Measurements from ENCODE around the gene ZNF536. TPM values are rescaled to one million over a fixed set of nuclear protein-coding genes. Genes with fewer than 3 reads are reported as not detected.

The ZNF536 gene
- total RNA-seq, 1 donor: not detected

- Histone ChIP-seq H3K9me3 (ENCODE audit: low read depth, low read length) (no peaks in the 10 kb centered on the region), H3K4me3 (ENCODE audit: low read length) (no peak overlapping the region)
Observed at GRCh38 chr19:30367006-30367405, 5.2 kb upstream of the ZNF536 start.

GRCh38 chr19:30367421-30367820 lies 4.8 kb upstream of the ZNF536 start:
- H3K4me1 ChIP-seq (ENCODE audit: insufficient read depth, low read length): no peaks in the 10 kb centered on the region
- H3K27me3 ChIP-seq (ENCODE audit: insufficient read depth, low read length): no peaks in the 10 kb centered on the region
- H3K4me3 ChIP-seq (ENCODE audit: low read length): no peak overlapping the region
- no peaks in the 10 kb centered on the region for H3K9me3 ChIP-seq (ENCODE audit: low read depth, low read length)

More at GRCh38 chr19:30367006-30367405, 5.2 kb upstream of the ZNF536 start:
- Histone ChIP-seq H3K27me3 (ENCODE audit: insufficient read depth, low read length) (no peaks in the 10 kb centered on the region), H3K4me1 (ENCODE audit: insufficient read depth, low read length) (no peaks in the 10 kb centered on the region)

- H3K27me3 ChIP-seq (ENCODE audit: insufficient read depth, low read length): peaks cover 13% of the 10 kb centered on the region
- H3K9me3 ChIP-seq (ENCODE audit: low read depth, low read length): no peaks in the 10 kb centered on the region
- H3K4me3 ChIP-seq (ENCODE audit: low read length): no peak overlapping the region
- no peaks in the 10 kb centered on the region for H3K4me1 ChIP-seq (ENCODE audit: insufficient read depth, low read length)
Observed at GRCh38 chr19:30369833-30370232, 2.4 kb upstream of the ZNF536 start.

GRCh38 chr19:30371161-30371836 lies 885 bp upstream of the ZNF536 start:
- Histone ChIP-seq H3K9me3 (ENCODE audit: low read depth, low read length) (no peaks in the 10 kb centered on the region), H3K27me3 (ENCODE audit: insufficient read depth, low read length) (peaks cover 21% of the 10 kb centered on the region), H3K4me1 (ENCODE audit: insufficient read depth, low read length) (no peaks in the 10 kb centered on the region), H3K4me3 (ENCODE audit: low read length) (no peak overlapping the region)

GRCh38 chr19:30373593-30373992 lies 1.4 kb downstream of the ZNF536 start:
- no peaks in the 10 kb centered on the region for H3K4me1 ChIP-seq (ENCODE audit: insufficient read depth, low read length)
- peaks cover 21% of the 10 kb centered on the region for H3K27me3 ChIP-seq (ENCODE audit: insufficient read depth, low read length)
- no peak overlapping the region for H3K4me3 ChIP-seq (ENCODE audit: low read length)
- H3K9me3 ChIP-seq (ENCODE audit: low read depth, low read length): no peaks in the 10 kb centered on the region

- Histone ChIP-seq H3K4me3 (ENCODE audit: low read length) (no peak overlapping the region), H3K9me3 (ENCODE audit: low read depth, low read length) (no peaks in the 10 kb centered on the region), H3K27me3 (ENCODE audit: insufficient read depth, low read length) (peaks cover 21% of the 10 kb centered on the region), H3K4me1 (ENCODE audit: insufficient read depth, low read length) (no peaks in the 10 kb centered on the region)
Observed at GRCh38 chr19:30374539-30374864, 2.3 kb downstream of the ZNF536 start.

- no peaks in the 10 kb centered on the region for H3K9me3 ChIP-seq (ENCODE audit: low read depth, low read length)
- H3K4me1 ChIP-seq (ENCODE audit: insufficient read depth, low read length): no peaks in the 10 kb centered on the region
- no peak overlapping the region for H3K4me3 ChIP-seq (ENCODE audit: low read length)
- peaks cover 21% of the 10 kb centered on the region for H3K27me3 ChIP-seq (ENCODE audit: insufficient read depth, low read length)
Observed at GRCh38 chr19:30374865-30375552, 2.8 kb downstream of the ZNF536 start.

- H3K4me3 ChIP-seq (ENCODE audit: low read length): no peak overlapping the region
- H3K27me3 ChIP-seq (ENCODE audit: insufficient read depth, low read length): peaks cover 21% of the 10 kb centered on the region
- H3K4me1 ChIP-seq (ENCODE audit: insufficient read depth, low read length): no peaks in the 10 kb centered on the region
- no peaks in the 10 kb centered on the region for H3K9me3 ChIP-seq (ENCODE audit: low read depth, low read length)
Observed at GRCh38 chr19:30375553-30376031, 3.4 kb downstream of the ZNF536 start.

- Histone ChIP-seq H3K27me3 (ENCODE audit: insufficient read depth, low read length) (peaks cover 21% of the 10 kb centered on the region), H3K9me3 (ENCODE audit: low read depth, low read length) (no peaks in the 10 kb centered on the region), H3K4me3 (ENCODE audit: low read length) (no peak overlapping the region), H3K4me1 (ENCODE audit: insufficient read depth, low read length) (no peaks in the 10 kb centered on the region)
Observed at GRCh38 chr19:30376272-30376671, 4.1 kb downstream of the ZNF536 start.

- H3K27me3 ChIP-seq (ENCODE audit: insufficient read depth, low read length): peaks cover 21% of the 10 kb centered on the region
- H3K4me3 ChIP-seq (ENCODE audit: low read length): no peak overlapping the region
- no peaks in the 10 kb centered on the region for H3K4me1 ChIP-seq (ENCODE audit: insufficient read depth, low read length)
- H3K9me3 ChIP-seq (ENCODE audit: low read depth, low read length): no peaks in the 10 kb centered on the region
Observed at GRCh38 chr19:30376826-30377425, 4.7 kb downstream of the ZNF536 start.

- H3K4me3 ChIP-seq (ENCODE audit: low read length): no peak overlapping the region
- H3K4me1 ChIP-seq (ENCODE audit: insufficient read depth, low read length): no peaks in the 10 kb centered on the region
- H3K9me3 ChIP-seq (ENCODE audit: low read depth, low read length): no peaks in the 10 kb centered on the region
- peaks cover 12% of the 10 kb centered on the region for H3K27me3 ChIP-seq (ENCODE audit: insufficient read depth, low read length)
Observed at GRCh38 chr19:30378701-30379100, 6.5 kb downstream of the ZNF536 start.

GRCh38 chr19:30379841-30380610 lies 7.8 kb downstream of the ZNF536 start:
- no peaks in the 10 kb centered on the region for H3K4me1 ChIP-seq (ENCODE audit: insufficient read depth, low read length)
- H3K9me3 ChIP-seq (ENCODE audit: low read depth, low read length): no peaks in the 10 kb centered on the region
- H3K4me3 ChIP-seq (ENCODE audit: low read length): no peak overlapping the region
- H3K27me3 ChIP-seq (ENCODE audit: insufficient read depth, low read length): peaks cover 8% of the 10 kb centered on the region

GRCh38 chr19:30381366-30381765 lies 9.2 kb downstream of the ZNF536 start:
- no peaks in the 10 kb centered on the region for H3K27me3 ChIP-seq (ENCODE audit: insufficient read depth, low read length)
- no peaks in the 10 kb centered on the region for H3K9me3 ChIP-seq (ENCODE audit: low read depth, low read length)
- no peak overlapping the region for H3K4me3 ChIP-seq (ENCODE audit: low read length)

GRCh38 chr19:30385174-30385573 lies 13.0 kb downstream of the ZNF536 start:
- H3K27me3 ChIP-seq (ENCODE audit: insufficient read depth, low read length): no peaks in the 10 kb centered on the region
- H3K4me3 ChIP-seq (ENCODE audit: low read length): no peak overlapping the region
- no peaks in the 10 kb centered on the region for H3K4me1 ChIP-seq (ENCODE audit: insufficient read depth, low read length)
- H3K9me3 ChIP-seq (ENCODE audit: low read depth, low read length): no peaks in the 10 kb centered on the region

More at GRCh38 chr19:30381366-30381765, 9.2 kb downstream of the ZNF536 start:
- no peaks in the 10 kb centered on the region for H3K4me1 ChIP-seq (ENCODE audit: insufficient read depth, low read length)

- Histone ChIP-seq H3K4me3 (ENCODE audit: low read length) (no peak overlapping the region), H3K4me1 (ENCODE audit: insufficient read depth, low read length) (no peaks in the 10 kb centered on the region), H3K9me3 (ENCODE audit: low read depth, low read length) (no peaks in the 10 kb centered on the region), H3K27me3 (ENCODE audit: insufficient read depth, low read length) (no peaks in the 10 kb centered on the region)
Observed at GRCh38 chr19:30385666-30386065, 13.5 kb downstream of the ZNF536 start.

All from mononuclear cell (primary cell).